Esophagus muscularis mucosa (tissue), 3 donors: ENCODE measurements around the gene ELOVL4.

Experiments
- CTCF ChIP-seq, 3 experiments: fragments of 200-600 bp in 2 of 3; fragments of 450-650 bp in 1 of 3; sonication (generic) in 2 of 3; IDR thresholded peaks; one replicate each; pipeline ENCODE4 v1.5.1; 2017 to 2019; ENCODE audit warnings: antibody characterized with exemption in 3 of 3, mild to moderate bottlenecking in 2 of 3, moderate library complexity in 1 of 3
- POLR2A ChIP-seq: fragments of 450-650 bp; IDR thresholded peaks from one replicate; pipeline ENCODE4 v1.6.1; 2017; ENCODE audit warnings: antibody characterized with exemption, moderate library complexity, mild to moderate bottlenecking, low read depth

GRCh38 chr6:79913369-79913768, 34.0 kb downstream of the ELOVL4 start:
- TF ChIP-seq CTCF (IDR thresholded peaks at IDR 0.05), result no peak
- no peak for TF ChIP-seq POLR2A
